OCI-LY1 (cell line): ENCODE measurements around the gene ST14.

ENCODE experiments used
- H2AFZ ChIP-seq: fragments of 200-600 bp; sonication (generic), shearing (Covaris generic); 2 replicates; pipeline ENCODE4 v1.6.0; 2014; ENCODE audit warnings: antibody characterized with exemption, mild to moderate bottlenecking, low read length
- H3F3A ChIP-seq: fragments of 200-600 bp; sonication (generic), shearing (Covaris generic); 2 replicates; pipeline ENCODE4 v1.6.0; 2014; ENCODE audit warnings: mild to moderate bottlenecking, antibody characterized with exemption, low read length, moderate library complexity; ENCODE audit not compliant: insufficient read depth
- H3K27ac ChIP-seq: fragments of 200-600 bp; sonication (generic); 2 replicates; pipeline ENCODE4 v1.5.1; 2014; ENCODE audit warnings: low read length, mixed run types, mild to moderate bottlenecking, low read depth; ENCODE audit not compliant: poor library complexity, severe bottlenecking
- H3K27me3 ChIP-seq: fragments of 200-600 bp; sonication (generic); 2 replicates; pipeline ENCODE4 v1.6.0; 2014; ENCODE audit warnings: antibody characterized with exemption, mild to moderate bottlenecking, low read length, moderate library complexity; ENCODE audit not compliant: insufficient read depth
- H3K36me3 ChIP-seq: fragments of 200-600 bp; sonication (generic); 2 replicates; pipeline ENCODE4 v1.6.1; 2014; ENCODE audit warnings: mild to moderate bottlenecking, antibody characterized with exemption, low read length, moderate library complexity, mixed read lengths; ENCODE audit not compliant: insufficient read depth
- H3K4me1 ChIP-seq: fragments of 200-600 bp; sonication (generic); 2 replicates; pipeline ENCODE4 v1.5.1; 2014; ENCODE audit warnings: mild to moderate bottlenecking, low read length, moderate library complexity; ENCODE audit not compliant: insufficient read depth, severe bottlenecking
- H3K4me2 ChIP-seq: fragments of 200-600 bp; sonication (generic), shearing (Covaris generic); 2 replicates; pipeline ENCODE4 v1.6.1; 2014; ENCODE audit warnings: low read length
- H3K4me3 ChIP-seq: fragments of 200-600 bp; sonication (generic); 2 replicates; pipeline ENCODE4 v1.5.1; 2014; ENCODE audit warnings: low read length, low read depth, mild to moderate bottlenecking, mixed read lengths; ENCODE audit not compliant: poor library complexity, severe bottlenecking
- H3K79me2 ChIP-seq: fragments of 200-600 bp; shearing (Covaris generic); 2 replicates; pipeline ENCODE4 v1.6.1; 2016; ENCODE audit warnings: mixed run types, low read length, mixed read lengths; ENCODE audit not compliant: insufficient read depth
- H3K9ac ChIP-seq: fragments of 200-600 bp; sonication (generic), shearing (Covaris generic); 2 replicates; pipeline ENCODE4 v1.6.1; 2014; ENCODE audit warnings: mild to moderate bottlenecking, low read length, mixed read lengths
- H3K9me2 ChIP-seq: fragments of 200-600 bp; sonication (generic), shearing (Covaris generic); 2 replicates; pipeline ENCODE4 v1.6.1; 2014; ENCODE audit warnings: low read depth, mild to moderate bottlenecking, low read length, mixed read lengths
- H3K9me3 ChIP-seq: fragments of 200-600 bp; shearing (Covaris generic); 2 replicates; pipeline ENCODE4 v1.6.1; 2014; ENCODE audit warnings: low read length, mixed read lengths
- H4K20me1 ChIP-seq: fragments of 200-600 bp; sonication (generic), shearing (Covaris generic); 2 replicates; pipeline ENCODE4 v1.6.0; 2016; ENCODE audit warnings: mild to moderate bottlenecking, low read length; ENCODE audit not compliant: insufficient read depth
- EZH2 ChIP-seq: fragments of 200-600 bp; sonication (generic), shearing (Covaris generic); IDR thresholded peaks from 2 replicates; pipeline ENCODE4 v1.8.0; 2017; ENCODE audit warnings: borderline replicate concordance, mixed run types, mild to moderate bottlenecking, antibody characterized with exemption, low read length, moderate library complexity, mixed read lengths
- TF ChIP-seq, protein P1 (sequence below): fragments of 200-600 bp; sonication (generic), shearing (Covaris generic); IDR thresholded peaks from 2 replicates; pipeline ENCODE4 v1.5.1; 2017; ENCODE audit warnings: mild to moderate bottlenecking, antibody characterized with exemption, low read length, moderate library complexity, mixed read lengths

ST14 gene

DNA sequence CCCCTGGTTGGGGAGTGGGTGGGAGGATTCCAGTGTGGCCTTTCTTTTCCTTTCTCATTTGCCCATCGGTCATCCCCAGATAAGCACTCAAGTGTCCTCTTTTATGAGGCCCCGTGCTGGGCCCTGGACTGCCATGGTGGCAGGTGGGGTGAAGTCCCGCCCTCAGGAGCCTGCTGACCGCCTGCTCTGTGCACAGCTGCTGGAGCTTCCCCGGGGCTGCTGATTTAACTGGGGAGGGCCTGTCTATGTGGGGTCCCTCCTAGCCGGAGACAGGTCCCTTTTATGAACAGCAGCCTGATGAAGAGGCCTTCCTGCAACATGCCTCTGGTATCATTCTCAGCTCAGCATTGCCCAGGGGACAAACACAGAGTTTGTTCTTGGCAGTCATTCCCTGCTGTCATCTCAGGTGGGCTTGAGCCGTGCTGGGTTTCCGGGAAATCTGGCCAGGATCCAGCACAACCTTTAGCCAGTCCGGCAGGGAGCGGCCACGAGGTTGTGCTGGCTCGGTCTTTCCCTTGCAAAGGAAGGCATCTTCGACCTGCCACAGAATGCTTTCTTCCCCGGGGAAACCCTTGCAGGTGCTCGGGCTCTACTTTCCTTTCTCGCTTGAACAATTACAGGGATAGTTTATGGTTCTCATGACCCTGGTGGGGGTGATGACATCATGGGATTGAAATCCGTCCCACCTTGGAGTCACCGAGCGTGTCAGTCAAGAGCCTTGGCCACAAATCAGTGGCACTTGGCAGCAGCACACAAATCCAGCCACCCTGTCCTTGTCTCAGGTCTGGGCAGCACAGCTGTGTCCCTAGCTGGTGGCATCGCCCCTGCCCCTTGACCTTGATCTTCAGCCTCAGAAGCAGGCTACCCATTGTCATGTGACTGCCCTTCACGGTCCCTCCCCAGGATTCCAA is 20.1 kb downstream of the ST14 start:
- peaks cover 4% of the 10 kb centered on the region for H3K9me3 ChIP-seq
- peak overlapping the region; percentile 54 for H3K4me3 ChIP-seq
- H3K9me2 ChIP-seq = no peaks in the 10 kb centered on the region
- peaks cover 4% of the 10 kb centered on the region; the same call in 1 of the 2 replicates for H3F3A ChIP-seq
- H3K4me2 ChIP-seq = peak overlapping the region; percentile 85
- H3K79me2 ChIP-seq = peaks cover 58% of the 10 kb centered on the region
- H3K27ac ChIP-seq = peak overlapping the region; percentile 100
- H3K4me1 ChIP-seq = peaks cover 85% of the 10 kb centered on the region
- H3K27me3 ChIP-seq = no peaks in the 10 kb centered on the region
- peaks cover 29% of the 10 kb centered on the region for H3K36me3 ChIP-seq
- TF ChIP-seq, protein P1, sequence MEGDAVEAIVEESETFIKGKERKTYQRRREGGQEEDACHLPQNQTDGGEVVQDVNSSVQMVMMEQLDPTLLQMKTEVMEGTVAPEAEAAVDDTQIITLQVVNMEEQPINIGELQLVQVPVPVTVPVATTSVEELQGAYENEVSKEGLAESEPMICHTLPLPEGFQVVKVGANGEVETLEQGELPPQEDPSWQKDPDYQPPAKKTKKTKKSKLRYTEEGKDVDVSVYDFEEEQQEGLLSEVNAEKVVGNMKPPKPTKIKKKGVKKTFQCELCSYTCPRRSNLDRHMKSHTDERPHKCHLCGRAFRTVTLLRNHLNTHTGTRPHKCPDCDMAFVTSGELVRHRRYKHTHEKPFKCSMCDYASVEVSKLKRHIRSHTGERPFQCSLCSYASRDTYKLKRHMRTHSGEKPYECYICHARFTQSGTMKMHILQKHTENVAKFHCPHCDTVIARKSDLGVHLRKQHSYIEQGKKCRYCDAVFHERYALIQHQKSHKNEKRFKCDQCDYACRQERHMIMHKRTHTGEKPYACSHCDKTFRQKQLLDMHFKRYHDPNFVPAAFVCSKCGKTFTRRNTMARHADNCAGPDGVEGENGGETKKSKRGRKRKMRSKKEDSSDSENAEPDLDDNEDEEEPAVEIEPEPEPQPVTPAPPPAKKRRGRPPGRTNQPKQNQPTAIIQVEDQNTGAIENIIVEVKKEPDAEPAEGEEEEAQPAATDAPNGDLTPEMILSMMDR = no peak
- no peak for TF ChIP-seq EZH2
- H3K9ac ChIP-seq = peak overlapping the region; percentile 80
- no peaks in the 10 kb centered on the region for H4K20me1 ChIP-seq
- H2AFZ ChIP-seq = no peak overlapping the region

DNA sequence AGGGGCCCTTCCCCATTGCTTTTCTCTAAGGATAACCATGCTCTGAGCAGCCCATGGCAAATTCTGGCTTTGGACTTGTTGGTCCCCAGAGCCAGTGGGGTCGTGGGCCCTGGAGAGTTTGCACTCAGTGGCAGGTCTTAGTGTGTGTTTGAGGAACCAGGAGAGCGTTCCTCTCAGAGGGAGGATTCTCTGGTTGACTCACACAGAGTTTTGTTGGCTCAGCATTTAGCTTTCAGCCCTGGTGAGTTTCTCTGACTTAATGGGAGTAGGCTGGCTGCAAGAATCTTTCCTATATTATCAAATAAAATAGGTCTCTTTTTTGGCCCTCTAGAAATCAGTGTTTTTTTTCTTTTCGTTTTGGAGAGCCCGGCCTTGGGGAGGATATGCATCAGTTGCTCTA is 20.9 kb downstream of the ST14 start:
- Histone ChIP-seq H3K27me3 (no peaks in the 10 kb centered on the region), H2AFZ (no peak overlapping the region), H3F3A (peaks cover 4% of the 10 kb centered on the region; the same call in 1 of the 2 replicates), H4K20me1 (no peaks in the 10 kb centered on the region), H3K4me3 (peak overlapping the region; percentile 54), H3K4me1 (peaks cover 94% of the 10 kb centered on the region), H3K27ac (peak overlapping the region; percentile 100), H3K9me3 (no peaks in the 10 kb centered on the region), H3K36me3 (peaks cover 30% of the 10 kb centered on the region), H3K9ac (peak overlapping the region; percentile 80), H3K79me2 (peaks cover 61% of the 10 kb centered on the region), H3K9me2 (no peaks in the 10 kb centered on the region), H3K4me2 (peak overlapping the region; percentile 85)
- TF ChIP-seq, protein P1 = no peak
- no peak for TF ChIP-seq EZH2

DNA sequence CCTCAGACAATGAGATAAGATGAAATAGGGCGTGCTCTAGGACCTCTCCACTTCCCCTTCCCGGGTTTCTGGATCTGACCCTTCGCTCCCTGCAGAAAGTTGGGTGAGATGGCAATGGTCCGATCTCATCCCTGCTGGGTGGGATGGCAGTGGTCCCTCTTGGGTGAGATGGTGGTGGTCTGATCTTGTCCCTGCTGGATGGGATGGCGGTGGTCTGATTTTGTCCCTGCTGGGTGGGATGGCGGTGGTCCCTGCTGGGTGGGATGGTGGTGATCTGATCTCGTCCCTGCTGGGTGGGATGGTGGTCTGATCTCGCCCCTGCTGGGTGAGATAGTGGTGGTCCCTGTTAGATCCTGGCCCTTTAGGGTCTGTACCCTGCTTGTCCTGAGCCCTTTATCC is 21.3 kb downstream of the ST14 start:
- Histone ChIP-seq H3K9me2 (no peaks in the 10 kb centered on the region), H2AFZ (no peak overlapping the region), H3K9ac (peak overlapping the region; percentile 80), H3K36me3 (peaks cover 27% of the 10 kb centered on the region), H3K4me2 (peak overlapping the region; percentile 85), H3K4me3 (peak overlapping the region; percentile 54), H3K4me1 (peaks cover 94% of the 10 kb centered on the region), H3F3A (peaks cover 4% of the 10 kb centered on the region; the same call in 1 of the 2 replicates), H4K20me1 (no peaks in the 10 kb centered on the region), H3K79me2 (peaks cover 63% of the 10 kb centered on the region), H3K27ac (peak overlapping the region; percentile 100), H3K27me3 (no peaks in the 10 kb centered on the region), H3K9me3 (no peaks in the 10 kb centered on the region)
- TF ChIP-seq EZH2 = no peak
- TF ChIP-seq, protein P1 = no peak
